A673 (cell line): Measurements from ENCODE around the gene SNAP25. TPM values are rescaled to one million over a fixed set of nuclear protein-coding genes. Genes with fewer than 3 reads are reported as not detected.
A peak's percentile ranks its signal among the peaks of the same experiment; 100 is the strongest.

Experiments
- BruUV-seq: library from RNA; stranded (reverse); fragments of 400-500 nt; replicated peaks from 2 replicates; lab custom pipeline; 2021; lab: Mats Ljungman, UMichigan
- CTCF ChIA-PET: fragments of 300-600 bp; sonication (Branson Sonifier 250); formaldehyde crosslinking; loops from one replicate; lab custom pipeline; 2022; ENCODE audit warnings: antibody characterized with exemption; lab: Charles Lee
- POLR2A ChIA-PET: fragments of 300-600 bp; sonication (Branson Sonifier 250); formaldehyde crosslinking; loops from one replicate; lab custom pipeline; 2022; ENCODE audit warnings: antibody characterized with exemption; ENCODE audit not compliant: low non-redundant PET; lab: Charles Lee
- DNase-seq: peaks from one replicate; pipeline ENCODE4 v3.0.0-alpha.2; 2015; ENCODE audit warnings: low spot score
- H3K27ac ChIP-seq: fragments of 200-600 bp; sonication (generic); 2 replicates; pipeline ENCODE4 v1.5.1; 2016; ENCODE audit warnings: mixed run types, low read depth, mild to moderate bottlenecking, mixed read lengths, antibody characterized with exemption, low read length; ENCODE audit not compliant: poor library complexity, severe bottlenecking
- H3K27me3 ChIP-seq: fragments of 200-600 bp; sonication (generic); replicated peaks from 2 replicates; pipeline ENCODE4 v1.6.1; 2017; ENCODE audit warnings: mixed run types, low read depth, mild to moderate bottlenecking, mixed read lengths, antibody characterized with exemption, low read length; ENCODE audit not compliant: insufficient read depth, poor library complexity
- H3K36me3 ChIP-seq: fragments of 200-600 bp; sonication (generic); 2 replicates; pipeline ENCODE4 v1.6.1; 2016; ENCODE audit warnings: mixed run types, mild to moderate bottlenecking, mixed read lengths, antibody characterized with exemption, low read length; ENCODE audit not compliant: insufficient read depth, poor library complexity, severe bottlenecking
- H3K4me1 ChIP-seq: fragments of 200-600 bp; sonication (generic); 2 replicates; pipeline ENCODE4 v1.6.1; 2017; ENCODE audit warnings: mixed run types, mild to moderate bottlenecking, mixed read lengths, antibody characterized with exemption, low read length; ENCODE audit not compliant: insufficient read depth, poor library complexity, severe bottlenecking
- H3K4me3 ChIP-seq: fragments of 200-600 bp; sonication (generic); 2 replicates; pipeline ENCODE4 v1.5.1; 2016; ENCODE audit warnings: low read depth, mixed run types, mild to moderate bottlenecking, mixed read lengths, low read length; ENCODE audit not compliant: poor library complexity, severe bottlenecking
- H3K9me3 ChIP-seq: fragments of 200-600 bp; sonication (generic); 2 replicates; pipeline ENCODE4 v1.6.1; 2016; ENCODE audit warnings: mixed run types, low read depth, mild to moderate bottlenecking, mixed read lengths, antibody characterized with exemption, low read length; ENCODE audit not compliant: poor library complexity, severe bottlenecking
- CTCF ChIP-seq: fragments of 300-800, 200-600 bp; sonication (generic); conservative IDR thresholded peaks from 2 replicates; pipeline ENCODE4 v1.5.1; 2017; ENCODE audit warnings: low read depth, mild to moderate bottlenecking, antibody characterized with exemption, low read length, moderate library complexity, mixed read lengths
- EZH2 ChIP-seq: fragments of 200-600 bp; sonication (generic); IDR thresholded peaks from 2 replicates; pipeline ENCODE4 v1.6.1; 2017; ENCODE audit warnings: borderline replicate concordance, low read depth, mild to moderate bottlenecking, mixed read lengths, antibody characterized with exemption, low read length; ENCODE audit not compliant: poor library complexity, severe bottlenecking
- intact Hi-C: fragments of 100-400 bp; cut with micrococcal nuclease; formaldehyde crosslinking; loops from one replicate; pipeline ENCODE4 v1.10.0; 2022; ENCODE audit not compliant: unreplicated experiment
- total RNA-seq: library from RNA; stranded (reverse); gene quantifications from 2 replicates; pipeline ENCODE4 v1.2.3, GENCODE V29; 2021

SNAP25 gene
- total RNA-seq, 1 experiment from 2014 or later, result 5.8 TPM

- no TSS peak for BruUV-seq
- no peaks in the 10 kb centered on the region for H3K27me3 ChIP-seq
- CTCF ChIA-PET, result interaction anchor here (1.1 kb wide), 1 partner anchor 247 kb away, joined by 3 read pairs; no protein-coding TSS in a partner anchor
- H3K36me3 ChIP-seq, result no peaks in the 10 kb centered on the region
- POLR2A ChIA-PET, result no interaction called here
- no peak overlapping the region for H3K4me3 ChIP-seq
- TF ChIP-seq EZH2 (no peak), CTCF (peak; percentile 47; the same call in 1 of the 2 replicates)
- no peak overlapping the region for H3K27ac ChIP-seq
- H3K4me1 ChIP-seq, result peaks cover 8% of the 10 kb centered on the region
- H3K9me3 ChIP-seq, result no peaks in the 10 kb centered on the region
- intact Hi-C loops, result no loop called here
- DNase-seq, result peak; percentile 25
Observed at GRCh38 chr20:10225439-10226060, 6.9 kb downstream of the SNAP25 start.

- H3K27me3 ChIP-seq, result no peaks in the 10 kb centered on the region
- ChIA-PET CTCF (no interaction called here), POLR2A (no interaction called here)
- H3K4me1 ChIP-seq, result peaks cover 8% of the 10 kb centered on the region
- no peak overlapping the region for H3K27ac ChIP-seq
- no peak overlapping the region for H3K4me3 ChIP-seq
- no TSS peak for BruUV-seq
- H3K36me3 ChIP-seq, result no peaks in the 10 kb centered on the region
- no peaks in the 10 kb centered on the region for H3K9me3 ChIP-seq
- no peak for TF ChIP-seq EZH2
- no peak for TF ChIP-seq CTCF
- intact Hi-C loops, result no loop called here
- no peak for DNase-seq
Observed at GRCh38 chr20:10228330-10228729, 9.7 kb downstream of the SNAP25 start.

GRCh38 chr20:10231290-10231689 lies 12.7 kb downstream of the SNAP25 start:
- no peak overlapping the region for H3K4me3 ChIP-seq
- no peaks in the 10 kb centered on the region for H3K4me1 ChIP-seq
- H3K27me3 ChIP-seq, result no peaks in the 10 kb centered on the region
- intact Hi-C loops, result no loop called here
- H3K36me3 ChIP-seq, result no peaks in the 10 kb centered on the region
- ChIA-PET CTCF (no interaction called here), POLR2A (no interaction called here)
- no peak for DNase-seq
- TF ChIP-seq EZH2, result no peak
- no peak for TF ChIP-seq CTCF
- no TSS peak for BruUV-seq
- no peaks in the 10 kb centered on the region for H3K9me3 ChIP-seq
- H3K27ac ChIP-seq, result no peak overlapping the region
